ENCODE measurements around the gene CCSER2. TPM values are rescaled to one million over a fixed set of nuclear protein-coding genes. Genes with fewer than 3 reads are reported as not detected.
"Not testable (repeated sequence)": the region's sequence is repeated elsewhere in the genome, so short reads cannot be mapped to it uniquely, and the experiment has no call there.

The CCSER2 gene
- total RNA-seq, 4 donors from 2014 or later, result 33.7 to 63.9 (median 47.5) TPM

GRCh38 chr10:84428711-84429110 is 100.3 kb downstream of the CCSER2 start:
- no peaks in the 10 kb centered on the region for H3K27me3 ChIP-seq
- TF ChIP-seq CTCF (IDR thresholded peaks at IDR 0.05), result no peak
- no peak for TF ChIP-seq POLR2A (IDR thresholded peaks at IDR 0.05)
- H3K4me3 ChIP-seq, result no peak overlapping the region
- no peak overlapping the region for H3K27ac ChIP-seq
- H3K4me1 ChIP-seq, result no peaks in the 10 kb centered on the region
- no peak for DNase-seq
- no peaks in the 10 kb centered on the region for H3K9me3 ChIP-seq
- H3K36me3 ChIP-seq, result no peaks in the 10 kb centered on the region

DNA sequence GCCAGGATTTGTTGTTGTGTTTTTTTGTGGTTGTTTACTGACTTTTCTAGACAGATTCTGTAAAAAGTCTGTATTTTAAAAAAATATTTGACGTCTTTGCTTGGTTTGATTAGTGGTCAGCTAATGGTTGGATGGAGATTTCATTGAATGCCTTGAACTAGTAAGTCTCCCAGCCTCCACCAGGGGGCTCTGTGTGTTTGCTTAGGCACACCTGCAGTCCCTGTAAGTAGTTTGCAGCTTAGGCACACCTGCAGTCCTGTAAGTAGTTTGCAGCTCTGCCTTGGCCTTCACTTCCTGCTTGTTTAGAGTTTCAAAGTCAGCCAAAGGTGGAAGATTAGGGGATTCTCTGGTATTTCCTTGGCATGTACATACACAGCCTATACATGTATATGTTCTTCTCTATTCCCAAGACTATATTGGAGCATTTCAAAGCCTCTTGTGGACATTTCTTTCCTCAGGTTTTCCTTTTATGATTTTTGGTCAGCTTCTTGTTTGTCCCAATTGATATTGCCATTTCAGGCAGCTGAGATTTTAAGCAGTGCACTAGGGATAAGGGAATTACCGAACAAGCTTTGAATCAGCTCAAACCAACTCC is 101.6 kb downstream of the CCSER2 start:
- Histone ChIP-seq H3K4me1 (no peaks in the 10 kb centered on the region), H3K9me3 (no peaks in the 10 kb centered on the region), H3K27ac (no peak overlapping the region), H3K4me3 (no peak overlapping the region), H3K36me3 (no peaks in the 10 kb centered on the region), H3K27me3 (no peaks in the 10 kb centered on the region)
- TF ChIP-seq POLR2A (IDR thresholded peaks at IDR 0.05) (no peak), CTCF (IDR thresholded peaks at IDR 0.05) (peak; percentile 1 to 75 (median 57))
- peak in 2 of 3 donors; percentile 56 to 90 for DNase-seq

DNA sequence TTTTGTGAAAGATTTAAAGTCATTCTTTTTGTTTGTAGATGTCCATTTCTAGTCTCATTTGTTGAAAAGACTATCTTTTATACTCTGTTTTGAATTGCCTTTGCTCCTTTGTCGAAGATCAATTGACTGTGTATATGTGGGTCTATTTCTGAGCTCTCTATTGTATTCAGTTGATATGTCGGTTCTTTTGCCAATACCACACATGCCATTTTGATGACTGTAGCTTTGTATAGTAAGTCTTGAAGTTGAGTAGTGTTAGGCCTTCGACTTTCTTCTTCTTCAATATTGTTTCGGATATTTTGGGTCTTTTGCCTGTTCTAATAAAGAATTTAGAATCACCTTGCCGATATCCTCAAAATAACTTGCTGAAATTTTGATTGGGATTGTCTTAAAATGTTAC is 104.5 kb downstream of the CCSER2 start:
- H3K4me1 ChIP-seq, result no peaks in the 10 kb centered on the region
- TF ChIP-seq CTCF (IDR thresholded peaks at IDR 0.05) (no peak), POLR2A (IDR thresholded peaks at IDR 0.05) (no peak)

DNA sequence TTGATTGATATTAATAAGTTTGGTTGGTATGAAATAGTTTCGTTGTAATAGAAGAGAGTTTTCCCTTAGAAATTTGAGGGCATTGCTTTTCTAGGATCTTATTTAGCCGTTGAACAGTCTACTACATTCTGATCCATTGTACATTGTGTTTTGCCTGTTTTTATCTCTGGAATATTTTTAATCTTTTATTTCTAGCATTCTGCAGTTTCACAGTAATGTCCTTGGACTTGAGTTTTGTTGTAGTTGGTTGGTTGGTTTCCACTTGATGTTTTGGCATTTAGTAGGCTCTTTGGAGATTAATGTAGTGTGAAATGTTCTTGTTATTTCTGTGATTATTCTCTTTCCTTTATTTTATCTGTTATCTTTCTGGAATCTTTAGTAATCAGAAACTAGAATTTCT is 112.4 kb downstream of the CCSER2 start:
- Histone ChIP-seq H3K4me1 (no peaks in the 10 kb centered on the region), H3K27me3 (no peaks in the 10 kb centered on the region), H3K4me3 (no peak overlapping the region), H3K9me3 (no peaks in the 10 kb centered on the region), H3K36me3 (peaks cover 0 to 10% (median 0%) of the 10 kb centered on the region in 3 donors), H3K27ac (no peak overlapping the region)
- TF ChIP-seq POLR2A (IDR thresholded peaks at IDR 0.05) (no peak), CTCF (IDR thresholded peaks at IDR 0.05) (no peak)
- no peak for DNase-seq

More for the DNA sequence above, 104.5 kb downstream of the CCSER2 start:
- Histone ChIP-seq H3K36me3 (no peaks in the 10 kb centered on the region), H3K9me3 (no peaks in the 10 kb centered on the region), H3K27me3 (no peaks in the 10 kb centered on the region), H3K27ac (no peak overlapping the region), H3K4me3 (no peak overlapping the region)
- no peak for DNase-seq

GRCh38 chr10:84447701-84448400 is 119.5 kb downstream of the CCSER2 start:
- H3K27ac ChIP-seq, result no peak overlapping the region
- no peak for DNase-seq
- H3K4me3 ChIP-seq, result no peak overlapping the region
- TF ChIP-seq POLR2A (IDR thresholded peaks at IDR 0.05), result no peak
- no peak for TF ChIP-seq CTCF (IDR thresholded peaks at IDR 0.05)
- no peaks in the 10 kb centered on the region for H3K4me1 ChIP-seq
- H3K36me3 ChIP-seq, result peaks cover 0 to 8% (median 0%) of the 10 kb centered on the region in 3 donors
- no peaks in the 10 kb centered on the region for H3K27me3 ChIP-seq
- H3K9me3 ChIP-seq, result no peaks in the 10 kb centered on the region

DNA sequence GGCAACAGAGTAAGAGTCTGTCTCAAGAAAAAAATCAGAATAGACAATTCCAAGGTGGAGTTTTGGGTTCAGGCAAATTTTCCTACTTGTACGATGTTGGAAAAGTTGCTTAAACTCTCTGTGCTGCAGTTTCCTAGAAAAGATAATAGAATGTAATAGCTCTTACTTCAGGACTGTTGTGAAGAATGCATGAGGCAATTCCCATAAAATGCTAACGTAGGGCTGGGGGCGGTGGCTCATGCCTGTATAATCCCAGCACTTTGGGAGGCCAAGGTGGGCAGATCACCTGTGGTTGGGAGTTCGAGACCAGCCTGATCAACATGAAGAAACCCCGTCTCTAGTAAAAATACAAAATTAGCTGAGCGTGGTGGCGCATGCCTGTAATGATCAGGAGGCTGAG is 121.0 kb downstream of the CCSER2 start:
- not testable (repeated sequence) for H3K27ac ChIP-seq, H3K27me3 ChIP-seq, H3K4me3 ChIP-seq, DNase-seq, H3K9me3 ChIP-seq, H3K36me3 ChIP-seq, H3K4me1 ChIP-seq
